Mucosa of descending colon (tissue), 3 donors: ENCODE data around the gene BEST1. TPM values are rescaled to one million over a fixed set of nuclear protein-coding genes. Genes with fewer than 3 reads are reported as not detected.

Experiments used
- ATAC-seq: fragments of 200-7000 bp; cut with Tn5 transposase; one replicate; pipeline ENCODE4 v1.9.1; 2020; ENCODE audit warnings: mild to moderate bottlenecking, moderate library complexity
- DNase-seq, 3 donors: peaks; one replicate each; pipeline ENCODE4 v3.0.0-alpha.2; 2020
- H3K36me3 ChIP-seq: fragments of 200-600 bp; one replicate; pipeline ENCODE4 v1.8.0; 2021; ENCODE audit warnings: low read depth, mild to moderate bottlenecking
- H3K4me1 ChIP-seq: fragments of 200-600 bp; one replicate; pipeline ENCODE4 v1.8.0; 2021; ENCODE audit warnings: low read depth, mild to moderate bottlenecking
- H3K4me3 ChIP-seq: fragments of 200-600 bp; one replicate; pipeline ENCODE4 v1.8.0; 2021; ENCODE audit warnings: mild to moderate bottlenecking
- H3K9me3 ChIP-seq: fragments of 200-600 bp; one replicate; pipeline ENCODE4 v1.8.0; 2021; ENCODE audit warnings: mild to moderate bottlenecking
- intact Hi-C, 2 donors: fragments of 100-400 bp; cut with DNase I in 1 of 2; cut with micrococcal nuclease in 1 of 2; formaldehyde crosslinking; loops; one replicate each; pipeline versions ENCODE4 v1.11.0 to v1.11.1; 2022; cut with DNase I, micrococcal nuclease
- total RNA-seq, 3 donors: library from RNA; stranded (reverse); fragmentation: NEBNext Ultra II Directional in 2 of 3; extraction: Animal tissue kit (Norgen Biotek cat#: 25700) in 2 of 3; gene quantifications; one replicate each; pipeline versions ENCODE4 v1.2.1 to v1.2.4, GENCODE V29; 2021 to 2023
- TF ChIP-seq, protein P1 (sequence below): fragments of 200-600 bp; IDR thresholded peaks from one replicate; pipeline ENCODE4 v1.8.0; 2022; ENCODE audit warnings: antibody characterized with exemption, mild to moderate bottlenecking
- donor health status: DM: no; HTN: no; CAD: no; lungs with moderate emphysema.
- donor health status: DM: no; HTN: no; CAD: no.
- donor health status: DM: no; HTN: yes; CAD: no.

Gene BEST1
- total RNA-seq, 3 donors from 2014 or later, result 0.41 to 2.8 (median 1.8) TPM

GRCh38 chr11:61978703-61979661 lies 28.8 kb downstream of the BEST1 start:
- peaks cover 23% of the 10 kb centered on the region for H3K4me1 ChIP-seq
- TF ChIP-seq, protein P1, sequence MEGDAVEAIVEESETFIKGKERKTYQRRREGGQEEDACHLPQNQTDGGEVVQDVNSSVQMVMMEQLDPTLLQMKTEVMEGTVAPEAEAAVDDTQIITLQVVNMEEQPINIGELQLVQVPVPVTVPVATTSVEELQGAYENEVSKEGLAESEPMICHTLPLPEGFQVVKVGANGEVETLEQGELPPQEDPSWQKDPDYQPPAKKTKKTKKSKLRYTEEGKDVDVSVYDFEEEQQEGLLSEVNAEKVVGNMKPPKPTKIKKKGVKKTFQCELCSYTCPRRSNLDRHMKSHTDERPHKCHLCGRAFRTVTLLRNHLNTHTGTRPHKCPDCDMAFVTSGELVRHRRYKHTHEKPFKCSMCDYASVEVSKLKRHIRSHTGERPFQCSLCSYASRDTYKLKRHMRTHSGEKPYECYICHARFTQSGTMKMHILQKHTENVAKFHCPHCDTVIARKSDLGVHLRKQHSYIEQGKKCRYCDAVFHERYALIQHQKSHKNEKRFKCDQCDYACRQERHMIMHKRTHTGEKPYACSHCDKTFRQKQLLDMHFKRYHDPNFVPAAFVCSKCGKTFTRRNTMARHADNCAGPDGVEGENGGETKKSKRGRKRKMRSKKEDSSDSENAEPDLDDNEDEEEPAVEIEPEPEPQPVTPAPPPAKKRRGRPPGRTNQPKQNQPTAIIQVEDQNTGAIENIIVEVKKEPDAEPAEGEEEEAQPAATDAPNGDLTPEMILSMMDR, result no peak
- no peaks in the 10 kb centered on the region for H3K9me3 ChIP-seq
- intact Hi-C loops, result no loop called here
- no peaks in the 10 kb centered on the region for H3K36me3 ChIP-seq
- ATAC-seq (no peak), DNase-seq (peak in 1 of 3 donors; percentile 30)
- H3K4me3 ChIP-seq, result no peak overlapping the region

GRCh38 chr11:61980783-61981541 lies 30.8 kb downstream of the BEST1 start:
- DNase-seq (peak in 1 of 3 donors; percentile 40), ATAC-seq (no peak)
- no peaks in the 10 kb centered on the region for H3K36me3 ChIP-seq
- H3K4me1 ChIP-seq, result peaks cover 16% of the 10 kb centered on the region
- no peaks in the 10 kb centered on the region for H3K9me3 ChIP-seq
- intact Hi-C loops, result no loop called here
- TF ChIP-seq, protein P1, result no peak
- no peak overlapping the region for H3K4me3 ChIP-seq

GRCh38 chr11:61983419-61983818 lies 33.3 kb downstream of the BEST1 start:
- Histone ChIP-seq H3K4me1 (peaks cover 5% of the 10 kb centered on the region), H3K9me3 (no peaks in the 10 kb centered on the region), H3K4me3 (no peak overlapping the region), H3K36me3 (no peaks in the 10 kb centered on the region)
- peak in 1 of 3 donors; percentile 11 for DNase-seq
- ATAC-seq, result no peak
- TF ChIP-seq, protein P1, result no peak
- intact Hi-C loops, result no loop called here

DNA sequence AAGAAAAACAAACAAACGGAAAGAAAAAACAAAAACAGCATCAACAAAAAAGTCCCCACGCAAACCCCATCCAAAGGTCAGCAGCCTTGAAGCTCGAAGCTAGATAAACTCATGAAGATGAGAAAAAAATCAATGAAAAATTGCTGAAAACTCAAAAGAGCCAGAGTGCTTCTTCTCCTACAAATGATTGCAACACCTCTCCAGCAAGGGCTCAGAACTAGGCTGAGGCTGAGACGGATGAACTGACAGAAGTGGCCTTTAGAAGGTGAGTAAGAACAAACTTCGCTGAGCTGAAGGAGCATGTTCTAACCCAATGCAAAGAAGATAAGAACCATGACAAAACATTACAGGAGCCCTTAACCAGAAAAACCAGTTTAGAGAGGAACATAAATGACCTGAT lies 35.7 kb downstream of the BEST1 start:
- Histone ChIP-seq H3K4me1 (peaks cover 5% of the 10 kb centered on the region), H3K36me3 (no peaks in the 10 kb centered on the region), H3K4me3 (no peak overlapping the region), H3K9me3 (no peaks in the 10 kb centered on the region)
- TF ChIP-seq, protein P1, result no peak
- ATAC-seq (peak; percentile 69), DNase-seq (no peak)
- intact Hi-C loops, result no loop called here

- Histone ChIP-seq H3K4me1 (no peaks in the 10 kb centered on the region), H3K9me3 (peaks cover 9% of the 10 kb centered on the region), H3K36me3 (no peaks in the 10 kb centered on the region), H3K4me3 (no peak overlapping the region)
- intact Hi-C loops, result no loop called here
- TF ChIP-seq, protein P1, result no peak
- DNase-seq, result no peak
- no peak for ATAC-seq
These were observed 44.8 kb downstream of the BEST1 start for GRCh38 chr11:61994981-61995380.
